Hypothalamus (tissue), 51 donors: ENCODE measurements around the gene FAM78A.
"Not testable (repeated sequence)": the region's sequence is repeated elsewhere in the genome, so short reads cannot be mapped to it uniquely, and the experiment has no call there.

Source experiments
- DNase-seq, 51 donors: peaks; one replicate each; lab custom pipeline; 2025; lab: John Stamatoyannopoulos, UW

Gene FAM78A

GRCh38 chr9:131217331-131218031 lies 58.8 kb downstream of the FAM78A start:
- DNase-seq = no peak

GRCh38 chr9:131216806-131217205 lies 59.5 kb downstream of the FAM78A start:
- DNase-seq = no peak

DNA sequence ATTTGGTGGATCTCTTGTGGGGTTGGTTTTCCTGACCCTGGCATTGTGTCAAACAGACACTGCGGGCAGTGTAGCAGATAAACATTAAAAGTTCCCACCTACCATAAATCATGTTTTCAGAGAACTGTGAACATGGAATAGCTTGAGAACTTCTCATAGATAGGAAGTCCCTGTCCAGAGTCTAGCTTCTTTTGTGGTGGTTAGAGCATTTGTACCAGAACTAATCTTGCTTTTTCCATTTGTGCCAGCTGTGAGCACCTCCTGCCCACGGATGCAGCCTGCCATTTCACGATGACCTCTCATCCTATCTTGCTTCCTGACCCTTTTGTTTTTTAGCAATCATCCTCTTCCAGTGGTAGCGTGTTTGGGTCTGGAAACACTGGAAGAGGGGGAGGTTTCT lies 61.4 kb downstream of the FAM78A start:
- no peak for DNase-seq

DNA sequence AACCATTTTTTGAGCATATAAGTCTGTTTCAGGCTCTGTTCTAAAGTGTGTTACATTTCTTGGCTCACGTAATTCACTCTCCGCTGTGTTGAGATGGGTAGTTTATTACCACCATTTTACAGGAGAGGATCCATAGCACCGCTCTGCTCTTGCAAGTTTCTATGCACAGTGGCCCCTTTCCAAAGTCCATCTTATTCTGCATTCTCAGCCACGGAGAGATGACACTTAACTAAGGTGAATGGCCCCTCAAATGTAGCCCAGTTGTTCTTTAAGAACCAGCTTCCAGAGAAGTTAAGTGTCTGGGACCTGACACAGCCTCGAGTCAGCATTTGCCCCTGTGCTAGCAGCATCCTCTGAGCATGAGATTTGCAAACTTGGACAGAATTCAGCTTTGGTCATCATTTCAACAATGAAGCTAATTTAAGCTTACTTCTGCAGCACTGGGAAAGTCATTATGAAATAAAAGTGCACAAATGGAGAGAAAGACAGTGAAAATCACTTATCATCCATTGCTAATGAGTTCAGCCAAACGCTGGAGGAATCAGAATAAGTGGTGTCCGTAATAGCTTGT lies 61.9 kb downstream of the FAM78A start:
- peak in 6 of 51 donors; percentile 3 to 21 (median 12) for DNase-seq

DNA sequence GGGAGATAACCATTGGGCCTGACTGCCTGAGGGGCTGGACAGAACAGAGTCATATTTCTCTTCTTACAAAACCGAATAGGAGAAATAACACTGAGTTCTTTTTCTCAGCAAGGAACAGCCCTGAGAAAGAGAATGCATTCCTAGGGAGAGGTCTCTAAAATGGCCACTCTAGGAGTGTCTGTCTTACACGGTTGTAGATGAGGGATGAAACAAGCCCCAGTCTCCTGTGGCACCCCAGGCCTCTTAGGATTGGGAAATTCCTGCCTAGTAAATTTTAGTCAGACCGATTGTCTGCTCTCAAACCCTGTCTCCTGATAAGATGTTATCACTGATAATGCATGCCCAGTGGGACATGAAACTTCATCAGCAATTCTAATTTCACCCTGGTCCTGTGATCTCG lies 64.4 kb downstream of the FAM78A start:
- DNase-seq = not testable (repeated sequence)
